ENCODE measurements around the gene NOXA1. TPM values are rescaled to one million over a fixed set of nuclear protein-coding genes. Genes with fewer than 3 reads are reported as not detected.

The NOXA1 gene
- total and polyA plus RNA-seq, 9 of the 15 experiments (the other 6 are each of a cell fraction or from before 2014, with no cell fraction given) = 0.07 to 1.2 (median 0.20) TPM; not detected in 4

- TF ChIP-seq, protein P1, sequence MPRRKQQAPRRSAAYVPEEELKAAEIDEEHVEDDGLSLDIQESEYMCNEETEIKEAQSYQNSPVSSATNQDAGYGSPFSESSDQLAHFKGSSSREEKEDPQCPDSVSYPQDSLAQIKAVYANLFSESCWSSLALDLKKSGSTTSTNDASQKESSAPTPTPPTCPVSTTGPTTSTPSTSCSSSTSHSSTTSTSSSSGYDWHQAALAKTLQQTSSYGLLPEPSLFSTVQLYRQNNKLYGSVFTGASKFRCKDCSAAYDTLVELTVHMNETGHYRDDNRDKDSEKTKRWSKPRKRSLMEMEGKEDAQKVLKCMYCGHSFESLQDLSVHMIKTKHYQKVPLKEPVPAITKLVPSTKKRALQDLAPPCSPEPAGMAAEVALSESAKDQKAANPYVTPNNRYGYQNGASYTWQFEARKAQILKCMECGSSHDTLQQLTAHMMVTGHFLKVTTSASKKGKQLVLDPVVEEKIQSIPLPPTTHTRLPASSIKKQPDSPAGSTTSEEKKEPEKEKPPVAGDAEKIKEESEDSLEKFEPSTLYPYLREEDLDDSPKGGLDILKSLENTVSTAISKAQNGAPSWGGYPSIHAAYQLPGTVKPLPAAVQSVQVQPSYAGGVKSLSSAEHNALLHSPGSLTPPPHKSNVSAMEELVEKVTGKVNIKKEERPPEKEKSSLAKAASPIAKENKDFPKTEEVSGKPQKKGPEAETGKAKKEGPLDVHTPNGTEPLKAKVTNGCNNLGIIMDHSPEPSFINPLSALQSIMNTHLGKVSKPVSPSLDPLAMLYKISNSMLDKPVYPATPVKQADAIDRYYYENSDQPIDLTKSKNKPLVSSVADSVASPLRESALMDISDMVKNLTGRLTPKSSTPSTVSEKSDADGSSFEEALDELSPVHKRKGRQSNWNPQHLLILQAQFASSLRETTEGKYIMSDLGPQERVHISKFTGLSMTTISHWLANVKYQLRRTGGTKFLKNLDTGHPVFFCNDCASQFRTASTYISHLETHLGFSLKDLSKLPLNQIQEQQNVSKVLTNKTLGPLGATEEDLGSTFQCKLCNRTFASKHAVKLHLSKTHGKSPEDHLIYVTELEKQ (CRISPR knock-in tag; IDR thresholded peaks at IDR 0.05) = no peak
- TF ChIP-seq TEAD1 (CRISPR knock-in tag; IDR thresholded peaks at IDR 0.05) (no peak), SIX5 (IDR thresholded peaks at IDR 0.05; ENCODE audit: borderline replicate concordance in 1 of 2, insufficient read depth in 1 of 2, low read depth in 1 of 2, low read length in 2 of 2) (no peak), ZNF586 (CRISPR knock-in tag; conservative IDR thresholded peaks at IDR 0.05) (no peak), XRCC5 (IDR thresholded peaks at IDR 0.05; ENCODE audit: low read depth, low read length) (0 out of 2 replicates have a peak, but pooled peaks have one; percentile 54), ZNF780A (CRISPR knock-in tag; IDR thresholded peaks at IDR 0.05) (no peak), HDGF (IDR thresholded peaks at IDR 0.05) (no peak), RBM22 (IDR thresholded peaks at IDR 0.05; ENCODE audit: low read depth, low read length, poor library complexity, severe bottlenecking) (no peak), SRF (CRISPR knock-in tag; IDR thresholded peaks at IDR 0.05) (no peak), MYC (IDR thresholded peaks at IDR 0.05; ENCODE audit: low read depth, low read length) (0 out of 2 replicates have a peak, but pooled peaks have one; percentile 41), MYC (CRISPR knock-in tag; IDR thresholded peaks at IDR 0.05; ENCODE audit: borderline replicate concordance, low read depth) (no peak), ZNF444 (CRISPR knock-in tag; IDR thresholded peaks at IDR 0.05) (no peak), ARID1B (IDR thresholded peaks at IDR 0.05) (0 out of 2 replicates have a peak, but pooled peaks have one; percentile 31), TAF9B (IDR thresholded peaks at IDR 0.05; ENCODE audit: partially characterized antibody) (no peak), ZNF134 (CRISPR knock-in tag; conservative IDR thresholded peaks at IDR 0.05) (no peak), ZNF224 (CRISPR knock-in tag; IDR thresholded peaks at IDR 0.05) (no peak), NCOA1 (IDR thresholded peaks at IDR 0.05; ENCODE audit: low read depth) (no peak), POLR2A (conservative IDR thresholded peaks at IDR 0.05) (no peak), HDAC6 (IDR thresholded peaks at IDR 0.05; ENCODE audit: low read depth, low read length) (no peak), NBN (IDR thresholded peaks at IDR 0.05; ENCODE audit: low read depth) (peak; percentile 62; the same call in 1 of the 2 replicates), DACH1 (IDR thresholded peaks at IDR 0.05; ENCODE audit: partially characterized antibody) (peak; percentile 96), TFAM (CRISPR knock-in tag; conservative IDR thresholded peaks at IDR 0.05) (no peak)
- TF ChIP-seq, protein P2, sequence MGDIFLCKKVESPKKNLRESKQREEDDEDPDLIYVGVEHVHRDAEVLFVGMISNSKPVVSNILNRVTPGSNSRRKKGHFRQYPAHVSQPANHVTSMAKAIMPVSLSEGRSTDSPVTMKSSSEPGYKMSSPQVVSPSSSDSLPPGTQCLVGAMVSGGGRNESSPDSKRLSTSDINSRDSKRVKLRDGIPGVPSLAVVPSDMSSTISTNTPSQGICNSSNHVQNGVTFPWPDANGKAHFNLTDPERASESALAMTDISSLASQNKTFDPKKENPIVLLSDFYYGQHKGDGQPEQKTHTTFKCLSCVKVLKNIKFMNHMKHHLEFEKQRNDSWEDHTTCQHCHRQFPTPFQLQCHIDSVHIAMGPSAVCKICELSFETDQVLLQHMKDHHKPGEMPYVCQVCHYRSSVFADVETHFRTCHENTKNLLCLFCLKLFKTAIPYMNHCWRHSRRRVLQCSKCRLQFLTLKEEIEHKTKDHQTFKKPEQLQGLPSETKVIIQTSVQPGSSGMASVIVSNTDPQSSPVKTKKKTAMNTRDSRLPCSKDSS (IDR thresholded peaks at IDR 0.05; ENCODE audit: low read depth, partially characterized antibody) = no peak
- TF ChIP-seq, protein P3, sequence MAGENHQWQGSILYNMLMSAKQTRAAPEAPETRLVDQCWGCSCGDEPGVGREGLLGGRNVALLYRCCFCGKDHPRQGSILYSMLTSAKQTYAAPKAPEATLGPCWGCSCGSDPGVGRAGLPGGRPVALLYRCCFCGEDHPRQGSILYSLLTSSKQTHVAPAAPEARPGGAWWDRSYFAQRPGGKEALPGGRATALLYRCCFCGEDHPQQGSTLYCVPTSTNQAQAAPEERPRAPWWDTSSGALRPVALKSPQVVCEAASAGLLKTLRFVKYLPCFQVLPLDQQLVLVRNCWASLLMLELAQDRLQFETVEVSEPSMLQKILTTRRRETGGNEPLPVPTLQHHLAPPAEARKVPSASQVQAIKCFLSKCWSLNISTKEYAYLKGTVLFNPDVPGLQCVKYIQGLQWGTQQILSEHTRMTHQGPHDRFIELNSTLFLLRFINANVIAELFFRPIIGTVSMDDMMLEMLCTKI (IDR thresholded peaks at IDR 0.05; ENCODE audit: partially characterized antibody) = no peak
Observed at GRCh38 chr9:137445275-137445807, 22.1 kb downstream of the NOXA1 start (continued).
